ENCODE results near the gene RNF6. TPM values are rescaled to one million over a fixed set of nuclear protein-coding genes. Genes with fewer than 3 reads are reported as not detected.

RNF6 gene
- total RNA-seq, 2 donors from 2014 or later: 31.2 to 46.2 TPM

- Histone ChIP-seq H3K27ac (no peak overlapping the region), H3K4me1 (no peaks in the 10 kb centered on the region)
Measured at GRCh38 chr13:26168237-26168814, 53.8 kb downstream of the RNF6 start.

GRCh38 chr13:26163812-26164211 is 58.3 kb downstream of the RNF6 start:
- no peak overlapping the region for H3K4me3 ChIP-seq
- no peak for DNase-seq
- H3K27ac ChIP-seq: no peak overlapping the region
- intact Hi-C loops (cut with DNase I): no loop called here
- no peak for TF ChIP-seq CTCF (IDR thresholded peaks at IDR 0.05)
- no peaks in the 10 kb centered on the region for H3K4me1 ChIP-seq
- no peaks in the 10 kb centered on the region for H3K9me3 ChIP-seq
- H3K9ac ChIP-seq (ENCODE audit: low read depth in 2 of 2, low read length in 2 of 2): no peak overlapping the region
- no peaks in the 10 kb centered on the region for H3K36me3 ChIP-seq
- no peaks in the 10 kb centered on the region for H3K27me3 ChIP-seq

More at GRCh38 chr13:26168237-26168814, 53.8 kb downstream of the RNF6 start:
- Histone ChIP-seq H3K36me3 (no peaks in the 10 kb centered on the region), H3K9ac (ENCODE audit: low read depth in 2 of 2, low read length in 2 of 2) (no peak overlapping the region), H3K9me3 (no peaks in the 10 kb centered on the region), H3K4me3 (no peak overlapping the region), H3K27me3 (no peaks in the 10 kb centered on the region)
- no peak for DNase-seq
- TF ChIP-seq CTCF (IDR thresholded peaks at IDR 0.05): no peak
- intact Hi-C loops (cut with DNase I): no loop called here

Other genes with a start within 250 kb of the RNF6 start
- gene SHISA2, start 170.3 kb downstream of the RNF6 start, total RNA-seq: under 1 TPM; 0.20 to 0.24 TPM
- 10 to 100 TPM; 22.7 to 31.8 TPM for gene CDK8, start 31.8 kb upstream of the RNF6 start, total RNA-seq